22Rv1 (cell line): Measurements from ENCODE around the gene CA10.
A peak's percentile ranks its signal among the peaks of the same experiment; 100 is the strongest.

Experiments
- H3K27ac ChIP-seq: fragments of 450-650 bp; 2 replicates; pipeline ENCODE4 v1.5.1; 2017
- ZFX ChIP-seq: fragments of 450-650 bp; IDR thresholded peaks from 2 replicates; pipeline ENCODE4 v1.6.1; 2017; ENCODE audit warnings: antibody characterized with exemption, borderline replicate concordance
- TF ChIP-seq, protein P1 (sequence below): fragments of 450-650 bp; IDR thresholded peaks from 2 replicates; pipeline ENCODE4 v1.5.1; 2017; ENCODE audit warnings: mild to moderate bottlenecking

Gene CA10

DNA sequence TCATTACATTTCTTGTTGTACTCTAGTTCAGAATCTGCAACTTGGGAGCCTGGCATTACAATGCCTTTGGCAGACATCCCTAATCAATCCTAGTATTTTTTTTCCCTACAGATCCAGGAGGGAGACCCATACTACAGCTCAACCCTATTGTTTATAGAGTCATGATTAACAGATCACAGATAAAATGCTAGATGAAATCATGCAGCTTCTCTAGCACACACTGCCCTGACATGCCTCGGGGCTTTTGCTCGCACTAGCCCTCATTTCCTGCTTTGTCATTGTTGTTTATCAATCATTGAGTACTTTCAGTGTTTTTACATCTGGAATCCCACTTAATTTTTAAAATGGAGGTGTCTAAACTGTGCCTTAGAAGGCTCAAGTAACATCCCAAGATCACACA is 412.5 kb downstream of the CA10 start:
- H3K27ac ChIP-seq, result no peak overlapping the region
- TF ChIP-seq ZFX, result no peak
- TF ChIP-seq, protein P1, sequence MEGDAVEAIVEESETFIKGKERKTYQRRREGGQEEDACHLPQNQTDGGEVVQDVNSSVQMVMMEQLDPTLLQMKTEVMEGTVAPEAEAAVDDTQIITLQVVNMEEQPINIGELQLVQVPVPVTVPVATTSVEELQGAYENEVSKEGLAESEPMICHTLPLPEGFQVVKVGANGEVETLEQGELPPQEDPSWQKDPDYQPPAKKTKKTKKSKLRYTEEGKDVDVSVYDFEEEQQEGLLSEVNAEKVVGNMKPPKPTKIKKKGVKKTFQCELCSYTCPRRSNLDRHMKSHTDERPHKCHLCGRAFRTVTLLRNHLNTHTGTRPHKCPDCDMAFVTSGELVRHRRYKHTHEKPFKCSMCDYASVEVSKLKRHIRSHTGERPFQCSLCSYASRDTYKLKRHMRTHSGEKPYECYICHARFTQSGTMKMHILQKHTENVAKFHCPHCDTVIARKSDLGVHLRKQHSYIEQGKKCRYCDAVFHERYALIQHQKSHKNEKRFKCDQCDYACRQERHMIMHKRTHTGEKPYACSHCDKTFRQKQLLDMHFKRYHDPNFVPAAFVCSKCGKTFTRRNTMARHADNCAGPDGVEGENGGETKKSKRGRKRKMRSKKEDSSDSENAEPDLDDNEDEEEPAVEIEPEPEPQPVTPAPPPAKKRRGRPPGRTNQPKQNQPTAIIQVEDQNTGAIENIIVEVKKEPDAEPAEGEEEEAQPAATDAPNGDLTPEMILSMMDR, result no peak

DNA sequence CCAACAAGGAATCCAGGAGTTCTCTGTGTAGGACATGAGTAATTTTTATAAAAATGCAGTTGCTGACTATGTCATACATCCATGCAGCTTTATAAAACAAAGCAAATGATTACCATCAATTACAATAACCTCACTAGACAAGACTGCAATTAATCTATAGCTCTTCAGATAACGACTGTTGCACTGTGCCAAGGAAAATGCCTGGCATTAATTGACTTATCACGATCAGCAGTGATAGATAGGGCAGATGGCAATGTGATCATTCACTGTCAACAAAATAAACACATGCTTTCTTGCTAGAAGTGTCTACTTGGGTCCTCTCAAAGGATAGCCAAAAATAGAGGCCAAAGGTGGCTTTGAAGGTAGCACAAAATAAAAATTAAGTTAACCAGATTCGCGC is 415.0 kb downstream of the CA10 start:
- TF ChIP-seq ZFX, result no peak
- TF ChIP-seq, protein P1, result no peak
- H3K27ac ChIP-seq, result no peak overlapping the region

DNA sequence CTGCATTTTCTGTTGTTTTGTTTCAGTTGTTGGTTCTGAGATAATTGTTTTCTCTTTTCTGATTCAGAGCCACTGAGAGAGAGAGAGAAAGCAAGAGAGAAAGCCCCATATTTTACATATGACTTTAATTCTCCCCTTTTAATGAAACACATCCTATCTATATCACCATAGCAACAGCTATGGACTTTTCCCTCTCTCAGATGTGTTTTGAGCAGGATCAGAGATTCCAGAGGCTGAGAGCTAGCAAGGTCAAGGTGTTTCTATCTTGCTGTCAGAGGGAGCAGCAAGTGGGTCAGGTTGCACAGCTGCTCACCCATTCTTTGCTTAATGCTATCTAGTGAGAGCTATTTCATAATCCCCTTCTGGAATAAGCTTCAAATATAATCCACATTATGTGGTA is 415.9 kb downstream of the CA10 start:
- no peak overlapping the region for H3K27ac ChIP-seq
- no peak for TF ChIP-seq ZFX
- TF ChIP-seq, protein P1, result no peak

DNA sequence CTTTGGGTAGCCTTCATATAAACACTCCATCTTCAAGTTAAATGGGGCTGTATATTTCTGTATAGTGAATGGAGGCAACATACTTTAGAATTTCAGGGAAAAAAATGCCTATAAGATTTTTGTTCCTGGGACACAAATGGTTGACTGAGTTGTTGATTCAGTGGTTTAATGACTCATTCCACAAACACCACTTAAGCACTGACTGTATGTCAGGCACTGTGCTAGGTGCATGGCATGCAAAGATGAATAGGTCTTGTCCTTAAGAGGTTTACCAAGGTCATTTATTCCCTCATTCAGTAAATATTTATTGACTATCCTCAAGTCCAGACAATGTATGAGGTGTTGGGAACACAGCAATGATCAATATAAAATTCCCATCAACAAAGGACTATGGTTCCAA is 417.1 kb downstream of the CA10 start:
- H3K27ac ChIP-seq, result no peak overlapping the region
- TF ChIP-seq, protein P1, result no peak
- no peak for TF ChIP-seq ZFX

DNA sequence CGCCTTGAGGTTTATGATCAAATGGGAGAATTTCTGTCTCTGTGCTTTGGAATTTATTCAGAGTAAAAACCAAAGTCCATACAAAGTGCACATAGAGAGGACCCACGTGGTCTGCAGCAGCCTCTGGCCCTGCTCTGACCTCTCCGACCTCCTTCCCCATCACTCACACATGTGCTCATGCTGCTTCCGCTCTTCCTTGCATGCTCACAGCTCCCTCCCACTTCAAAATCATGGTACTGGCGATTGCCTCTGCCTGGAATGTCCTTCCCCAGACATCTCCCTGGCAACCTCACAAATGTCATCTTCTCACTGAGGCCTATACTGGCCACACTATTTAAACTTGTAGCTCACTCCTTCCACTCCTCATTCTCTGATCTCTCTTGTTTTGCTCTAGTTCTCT is 418.0 kb downstream of the CA10 start:
- TF ChIP-seq, protein P1, result no peak
- no peak for TF ChIP-seq ZFX
- H3K27ac ChIP-seq, result no peak overlapping the region

DNA sequence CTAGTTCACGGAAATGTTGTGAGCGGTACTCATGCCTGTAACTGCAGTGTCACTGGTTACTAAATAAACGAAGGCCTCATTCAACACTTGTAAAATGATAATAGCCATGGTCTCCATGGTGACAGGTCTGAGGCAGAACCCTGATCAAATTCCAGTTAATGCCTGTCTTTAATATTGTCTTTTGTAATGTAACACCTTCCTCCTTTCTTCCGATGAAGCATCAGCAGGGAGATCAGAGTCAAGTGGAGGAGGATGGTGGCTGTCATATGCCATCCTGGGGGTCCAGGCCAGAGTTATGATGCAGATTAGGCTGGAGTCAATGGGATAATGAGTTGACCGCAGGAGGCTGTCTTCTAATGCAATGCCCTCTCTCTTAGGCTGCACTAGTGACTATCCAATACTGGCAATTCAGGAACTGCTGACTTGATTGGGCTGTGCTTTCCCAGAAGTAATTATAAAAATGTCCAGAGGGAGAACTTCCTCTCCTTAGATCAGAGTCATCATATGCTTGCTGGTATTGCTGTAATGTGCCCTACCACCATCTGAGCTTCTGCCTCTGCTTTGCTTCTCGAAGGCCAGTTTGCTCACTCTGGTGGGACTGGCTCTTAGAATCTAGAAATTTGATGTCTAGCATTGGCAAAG is 419.1 kb downstream of the CA10 start:
- H3K27ac ChIP-seq, result peak overlapping the region; percentile 61
- no peak for TF ChIP-seq ZFX
- TF ChIP-seq, protein P1, result no peak

DNA sequence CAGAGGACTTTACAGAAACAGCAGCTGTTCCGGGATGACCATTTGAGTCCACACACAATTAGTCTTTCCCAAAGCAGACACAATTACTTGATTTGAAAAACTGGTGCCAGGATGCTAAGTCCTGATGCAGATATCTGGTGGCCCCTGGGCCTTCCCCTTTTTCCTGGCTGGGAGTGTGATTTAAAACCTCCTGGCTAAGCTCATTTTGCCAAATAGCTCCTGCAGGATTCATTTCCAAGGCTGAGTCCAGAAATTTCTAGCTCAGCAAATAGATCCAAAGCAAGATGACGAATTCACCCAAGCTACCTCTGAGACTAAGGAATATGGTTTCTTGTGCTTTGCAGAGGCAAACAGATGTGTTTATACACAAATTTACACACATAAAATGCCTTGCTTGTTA is 422.2 kb downstream of the CA10 start:
- H3K27ac ChIP-seq, result no peak overlapping the region
- TF ChIP-seq, protein P1, result no peak
- no peak for TF ChIP-seq ZFX
